Measurements from ENCODE around the gene RPS21.

Gene RPS21

GRCh38 chr20:62386383-62387218 is at the start of gene RPS21:
Gene RPS21 (plus strand): TSS chr20:62387103. CDS start chr20:62387339, 236 bp downstream.
- DNase-seq (ENCODE audit: extremely low read depth, insufficient read length) = peak; percentile 93
- peaks cover 23% of the 10 kb centered on the region for H3K36me3 ChIP-seq (ENCODE audit: control insufficient read depth, insufficient read depth, low read length)

DNA sequence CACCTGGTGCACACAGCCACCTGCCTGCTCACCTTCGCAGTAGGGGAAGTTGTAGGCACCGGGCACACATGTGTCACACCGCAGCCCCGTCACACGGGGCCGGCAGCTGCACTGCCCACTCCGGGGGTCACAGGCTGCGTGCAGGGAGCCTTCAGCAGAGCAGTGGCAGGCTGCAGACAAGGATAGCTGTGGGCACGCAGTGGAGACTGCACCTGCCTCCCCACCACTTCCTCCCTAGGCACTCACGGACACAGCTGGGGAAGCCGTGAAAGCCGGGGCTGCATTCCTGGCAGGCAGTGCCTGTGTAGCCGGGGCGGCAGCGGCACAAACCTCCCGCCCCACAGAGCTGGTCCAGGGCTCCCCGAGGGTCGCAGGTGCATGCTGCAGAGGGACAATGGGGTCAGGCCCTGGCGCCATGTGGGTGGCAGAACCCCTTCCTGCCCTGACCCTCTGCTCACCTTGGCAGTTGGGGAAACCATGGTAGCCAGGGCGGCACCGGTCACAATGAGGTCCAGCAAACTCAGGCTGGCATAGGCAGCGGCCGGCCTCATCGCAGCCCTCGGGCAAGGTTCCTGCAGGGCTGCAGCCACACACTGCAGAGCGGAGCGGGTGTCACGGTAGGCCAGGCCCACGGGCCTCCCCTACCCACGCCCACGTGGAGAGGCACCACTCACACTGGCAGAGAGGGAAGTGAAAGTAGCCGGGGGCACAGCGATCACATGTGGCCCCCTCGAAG is 49.2 kb upstream of the RPS21 start:
- no peak for TF ChIP-seq CTCF (IDR thresholded peaks at IDR 0.05; ENCODE audit: insufficient read depth, low read length, poor library complexity, severe bottlenecking)
- H3K36me3 ChIP-seq (ENCODE audit: control insufficient read depth, insufficient read depth, low read length) = no peaks in the 10 kb centered on the region
- no peak overlapping the region for H3K4me3 ChIP-seq (replicated peaks; ENCODE audit: low read depth, low read length)
- peak; percentile 80 for DNase-seq (ENCODE audit: extremely low read depth, insufficient read length)
- H3K27me3 ChIP-seq (replicated peaks; ENCODE audit: control insufficient read depth, insufficient read depth, low read length) = no peaks in the 10 kb centered on the region

More at GRCh38 chr20:62386383-62387218, at the start of gene RPS21:
- H3K4me3 ChIP-seq (replicated peaks; ENCODE audit: low read depth, low read length) = peak within 1 kb of the TSS; percentile 99
- no peaks in the 10 kb centered on the region for H3K27me3 ChIP-seq (replicated peaks; ENCODE audit: control insufficient read depth, insufficient read depth, low read length)
- no peak for TF ChIP-seq CTCF (IDR thresholded peaks at IDR 0.05; ENCODE audit: insufficient read depth, low read length, poor library complexity, severe bottlenecking)

DNA sequence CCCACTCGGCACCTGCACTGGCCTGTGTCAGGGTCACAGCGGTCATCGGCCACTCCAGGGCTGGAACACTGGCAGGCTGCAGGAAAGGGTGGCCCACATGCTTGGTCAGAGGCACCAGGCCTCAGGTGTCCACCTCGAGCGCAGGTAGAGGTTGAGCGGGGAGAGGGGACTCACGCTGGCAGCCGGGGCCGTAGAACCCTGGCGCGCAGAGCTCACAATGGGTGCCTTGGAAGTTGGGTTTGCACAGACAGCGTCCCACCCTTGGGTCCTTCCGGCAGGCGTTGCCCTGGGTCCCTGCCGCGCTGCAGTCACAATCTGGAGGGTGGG is 48.6 kb upstream of the RPS21 start:
- Histone ChIP-seq H3K4me3 (replicated peaks; ENCODE audit: low read depth, low read length) (no peak overlapping the region), H3K27me3 (replicated peaks; ENCODE audit: control insufficient read depth, insufficient read depth, low read length) (no peaks in the 10 kb centered on the region), H3K36me3 (ENCODE audit: control insufficient read depth, insufficient read depth, low read length) (no peaks in the 10 kb centered on the region)
- TF ChIP-seq CTCF (IDR thresholded peaks at IDR 0.05; ENCODE audit: insufficient read depth, low read length, poor library complexity, severe bottlenecking) = no peak
- no peak for DNase-seq (ENCODE audit: extremely low read depth, insufficient read length)

GRCh38 chr20:62339647-62340062 is 47.2 kb upstream of the RPS21 start:
- Histone ChIP-seq H3K27me3 (replicated peaks; ENCODE audit: control insufficient read depth, insufficient read depth, low read length) (no peaks in the 10 kb centered on the region), H3K4me3 (replicated peaks; ENCODE audit: low read depth, low read length) (peak overlapping the region; percentile 58), H3K36me3 (ENCODE audit: control insufficient read depth, insufficient read depth, low read length) (no peaks in the 10 kb centered on the region)
- peak; percentile 74 for DNase-seq (ENCODE audit: extremely low read depth, insufficient read length)
- TF ChIP-seq CTCF (IDR thresholded peaks at IDR 0.05; ENCODE audit: insufficient read depth, low read length, poor library complexity, severe bottlenecking) = no peak

- Histone ChIP-seq H3K4me3 (replicated peaks; ENCODE audit: low read depth, low read length) (no peak overlapping the region), H3K27me3 (replicated peaks; ENCODE audit: control insufficient read depth, insufficient read depth, low read length) (no peaks in the 10 kb centered on the region), H3K36me3 (ENCODE audit: control insufficient read depth, insufficient read depth, low read length) (no peaks in the 10 kb centered on the region)
- DNase-seq (ENCODE audit: extremely low read depth, insufficient read length) = no peak
- no peak for TF ChIP-seq CTCF (IDR thresholded peaks at IDR 0.05; ENCODE audit: insufficient read depth, low read length, poor library complexity, severe bottlenecking)
These were observed 44.0 kb upstream of the RPS21 start for GRCh38 chr20:62342910-62343309.

Data from GM06990 (cell line).